GM19467 (cell line): ENCODE results near the gene TNS1.

Experiments
- ATAC-seq: cut with Tn5 transposase; IDR thresholded peaks from one replicate; pipeline ENCODE4 v1.9.1; 2021; ENCODE audit warnings: mild to moderate bottlenecking, moderate library complexity; ENCODE audit not compliant: unreplicated experiment

The TNS1 gene

DNA sequence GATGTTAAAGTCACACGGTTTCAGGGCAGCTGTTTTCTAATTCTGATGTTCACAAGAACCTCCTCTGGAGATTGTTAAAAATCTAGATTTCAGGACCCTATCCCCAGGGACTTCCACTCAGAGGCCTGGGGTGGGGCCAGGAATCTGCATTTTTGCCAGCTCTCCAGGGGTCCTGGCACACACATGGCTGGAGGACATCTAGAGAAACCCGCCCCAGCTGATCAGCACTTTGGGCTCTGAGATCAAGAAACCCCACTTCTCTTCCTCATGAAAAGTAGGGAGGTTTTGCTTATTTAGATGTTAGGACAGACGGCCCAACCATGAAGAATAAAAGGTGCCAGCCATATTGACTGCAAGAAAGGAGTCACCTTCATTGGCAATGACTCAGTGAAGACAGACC is 148.8 kb downstream of the TNS1 start:
- ATAC-seq = no peak

DNA sequence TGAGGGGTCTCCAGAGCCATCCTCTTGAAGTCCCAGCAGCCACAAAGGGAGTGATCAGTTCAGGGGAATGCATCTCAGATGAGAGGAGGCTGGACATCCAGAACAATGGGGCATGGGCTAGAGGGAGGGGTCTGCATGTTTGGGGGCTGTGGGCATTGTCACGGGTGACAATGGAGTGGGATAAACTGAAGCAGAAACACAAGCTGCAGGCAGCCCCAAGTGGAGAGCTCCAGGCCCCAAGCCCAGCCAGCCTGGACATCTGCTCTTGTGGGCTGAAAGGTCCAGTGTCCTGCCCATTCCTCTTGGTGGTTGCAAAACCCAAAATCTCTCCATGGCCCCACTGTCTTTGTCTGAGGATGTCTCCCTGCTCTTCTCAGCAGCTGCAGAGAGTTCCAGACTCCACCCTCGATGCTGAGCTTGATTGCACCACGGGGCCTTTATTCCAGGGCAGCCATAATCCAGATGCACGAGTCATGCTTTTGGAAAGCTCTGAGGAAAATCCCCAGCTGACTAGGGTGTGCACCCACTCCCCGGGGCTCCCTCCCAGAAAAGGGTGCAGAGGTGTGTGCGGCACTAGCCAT is 149.4 kb downstream of the TNS1 start:
- no peak for ATAC-seq

DNA sequence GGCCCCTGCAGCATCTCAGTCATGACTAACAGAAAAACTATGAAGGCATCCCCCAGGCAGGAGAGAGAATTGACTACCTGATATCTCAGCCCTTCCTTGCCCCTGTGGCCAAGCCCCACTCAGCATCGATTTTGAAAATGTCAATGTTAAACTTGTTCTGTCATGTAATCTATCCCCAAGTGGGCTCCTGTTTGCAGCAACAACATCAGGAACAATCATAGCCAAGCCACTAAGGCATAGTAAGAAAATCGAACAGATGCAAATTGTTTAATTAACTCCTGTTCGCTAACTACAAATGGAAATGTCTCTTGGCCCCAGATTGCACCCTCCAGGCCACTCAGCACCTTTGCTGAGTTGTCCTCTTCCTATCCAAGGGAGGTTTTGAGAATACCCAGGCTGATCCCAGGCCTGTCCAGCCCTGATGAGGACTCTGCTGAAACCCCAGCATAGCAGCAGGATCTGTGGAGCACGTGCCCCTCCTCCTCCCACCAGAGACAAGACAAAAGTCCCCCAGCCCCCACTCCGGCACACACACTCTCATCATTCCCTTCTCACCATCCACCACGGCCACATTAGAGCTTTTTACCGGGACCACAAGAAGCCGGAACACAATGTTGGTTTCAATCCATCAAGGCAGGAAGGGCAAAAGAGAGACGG is 150.1 kb downstream of the TNS1 start:
- no peak for ATAC-seq

DNA sequence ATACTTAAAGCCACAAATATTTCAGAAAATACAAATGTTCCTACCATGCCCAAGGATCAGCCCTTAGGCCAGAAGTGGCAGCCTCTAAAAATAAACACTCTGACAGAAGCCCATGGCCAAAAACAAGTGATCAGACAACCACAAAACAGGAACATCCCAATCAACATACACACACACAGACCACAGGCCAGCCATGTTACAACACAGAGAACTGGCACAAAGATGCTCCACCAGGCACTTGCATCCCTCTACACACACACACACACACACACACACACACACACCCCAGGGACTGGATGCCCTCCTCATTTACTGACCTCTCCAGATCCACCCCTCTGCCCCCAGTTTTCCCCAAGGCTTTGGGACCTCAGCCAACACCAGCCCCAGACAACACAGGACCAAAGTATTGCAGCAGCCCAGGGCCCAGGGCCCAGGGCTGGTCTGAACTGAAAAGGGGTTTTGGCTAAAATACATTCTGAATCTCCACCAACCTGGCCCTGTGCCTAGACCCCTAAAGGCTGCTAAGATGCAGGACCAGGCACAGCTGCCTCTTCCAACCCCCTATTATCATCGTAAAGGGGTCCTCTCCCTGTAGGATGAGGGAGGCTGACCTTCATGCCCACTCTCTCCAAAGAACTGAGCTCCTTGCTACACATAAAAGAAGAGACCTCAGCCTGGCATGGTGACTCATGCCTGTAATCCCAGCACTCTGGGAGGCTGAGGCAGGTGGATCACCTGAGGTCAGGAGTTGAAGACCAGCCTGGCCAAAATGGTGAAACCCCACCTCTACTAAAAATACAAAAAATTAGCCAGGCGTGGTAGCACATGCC is 151.4 kb downstream of the TNS1 start:
- ATAC-seq = no peak

DNA sequence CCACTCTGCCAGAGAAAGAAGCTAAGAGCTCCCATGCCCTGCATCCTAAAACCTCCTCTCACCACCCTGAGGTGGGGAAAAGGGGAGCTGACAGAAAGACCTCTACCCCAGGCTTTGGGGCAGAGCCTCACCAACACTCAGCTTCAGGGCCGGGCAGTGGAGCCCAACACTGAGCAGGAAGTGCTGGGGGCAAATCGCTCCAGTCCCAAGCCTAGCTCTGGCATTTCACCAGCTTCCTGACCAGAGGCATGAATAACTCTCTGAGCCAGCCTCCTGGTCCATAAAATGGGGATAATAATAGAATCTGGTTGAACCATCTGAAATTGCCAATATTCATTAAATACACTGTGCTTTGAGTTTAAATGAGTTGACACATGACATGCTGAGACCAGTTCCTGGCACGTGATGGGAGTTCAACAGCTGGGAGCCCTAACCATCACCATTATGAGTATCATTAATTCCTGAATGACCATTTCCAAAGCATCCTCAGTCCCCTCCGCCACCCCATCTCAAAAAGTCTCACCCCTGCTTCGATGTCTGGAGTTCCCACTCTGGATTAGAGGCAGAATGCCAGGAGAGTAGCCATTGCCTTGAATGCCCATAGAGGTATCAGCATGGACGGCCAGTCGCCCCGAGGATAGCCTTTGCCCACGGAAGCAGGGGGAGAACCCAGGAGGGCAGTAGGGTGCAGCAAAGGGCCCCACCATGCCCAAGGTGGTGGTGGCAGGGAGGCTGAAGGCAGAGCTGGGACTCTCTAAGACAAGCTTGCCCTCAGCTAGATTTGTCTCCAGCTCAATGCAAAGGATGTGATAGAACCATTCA is 153.4 kb downstream of the TNS1 start:
- no peak for ATAC-seq

DNA sequence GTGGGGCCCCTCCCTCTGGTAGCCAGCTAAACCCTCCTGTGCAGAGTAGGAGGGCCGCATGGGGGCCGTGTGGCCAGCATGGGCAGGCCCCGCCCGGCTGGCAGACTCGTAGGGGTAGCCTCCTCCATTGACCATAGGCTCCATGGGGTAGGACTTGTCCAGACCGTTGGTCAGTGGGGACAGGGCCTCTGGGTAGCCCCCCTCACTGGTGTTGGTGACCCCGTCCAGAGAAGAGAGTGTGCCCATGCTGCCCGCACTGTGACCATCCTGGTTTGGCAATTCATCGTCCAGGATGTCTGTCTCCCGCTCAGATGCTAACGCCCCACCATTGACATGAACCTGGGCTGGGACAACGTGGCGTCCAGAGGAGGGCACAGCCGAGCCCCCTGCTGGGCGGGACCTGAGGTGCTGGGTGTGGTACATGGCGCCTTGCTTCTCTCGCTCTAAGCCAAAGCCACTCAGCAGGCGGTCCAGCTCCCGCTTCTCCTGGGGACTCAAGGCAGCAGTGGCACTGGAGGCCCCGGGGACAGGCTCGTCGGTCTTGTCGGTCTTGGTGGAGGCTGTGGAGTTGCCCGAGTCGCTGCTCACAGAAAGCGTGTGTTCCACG is 154.3 kb downstream of the TNS1 start:
- no peak for ATAC-seq

DNA sequence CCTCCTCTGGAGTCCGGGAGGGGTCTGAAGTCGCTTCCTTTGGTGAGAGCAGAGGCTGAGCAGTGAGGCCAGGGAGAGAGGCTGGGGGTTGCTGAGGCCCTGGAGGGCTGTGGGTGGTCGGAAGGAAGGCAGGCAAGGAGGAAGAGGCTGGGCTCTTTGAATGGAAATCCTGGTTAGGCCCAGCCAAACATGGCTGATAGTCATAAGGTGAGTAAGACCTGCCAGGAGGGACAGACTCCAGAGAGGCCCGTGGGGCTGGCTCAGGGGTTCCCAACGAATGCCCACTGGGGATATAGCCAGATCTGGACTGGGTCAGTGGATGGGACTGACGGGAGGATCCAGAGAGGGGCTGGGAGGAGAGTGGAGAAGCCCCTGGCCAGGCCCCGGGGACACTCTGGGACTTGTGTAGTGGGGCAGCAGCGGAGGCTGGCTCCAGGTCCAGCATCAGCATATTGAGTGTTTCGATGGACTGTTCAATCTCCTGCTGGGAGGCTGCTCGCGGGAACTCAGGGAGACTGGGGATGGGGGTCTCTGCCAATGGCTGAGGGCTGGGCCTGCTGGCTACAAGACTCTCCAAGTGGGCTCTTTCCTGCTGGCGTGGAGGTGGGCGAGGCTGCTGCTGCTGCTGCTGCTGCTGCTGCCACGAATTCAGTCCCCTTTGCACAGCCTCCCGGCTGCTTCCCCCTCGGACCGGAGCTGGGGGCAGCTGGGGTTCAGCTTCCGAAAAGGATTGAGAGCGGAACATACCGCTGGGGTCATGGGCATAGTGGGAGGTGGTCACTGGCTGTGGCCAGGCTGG is 155.0 kb downstream of the TNS1 start:
- ATAC-seq = no peak

DNA sequence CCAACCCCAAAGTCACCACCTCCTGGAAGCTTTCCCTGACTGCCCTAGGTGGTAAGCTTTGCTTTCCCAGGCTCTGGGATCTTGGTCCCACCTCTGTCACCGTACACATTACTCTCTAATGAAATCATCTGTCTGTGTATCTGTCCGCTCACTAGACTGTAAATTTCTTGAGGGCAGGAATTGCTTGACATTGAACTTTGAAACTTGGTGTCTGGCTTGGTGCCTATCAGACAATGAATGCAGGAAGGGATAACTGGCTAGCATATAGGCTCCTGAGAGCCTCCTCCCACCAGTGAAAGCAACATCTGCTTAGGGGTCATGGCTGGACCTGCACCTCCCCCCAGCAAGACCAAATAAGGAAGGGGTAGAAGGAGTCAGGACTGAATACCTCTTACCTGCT is 155.7 kb downstream of the TNS1 start:
- no peak for ATAC-seq

DNA sequence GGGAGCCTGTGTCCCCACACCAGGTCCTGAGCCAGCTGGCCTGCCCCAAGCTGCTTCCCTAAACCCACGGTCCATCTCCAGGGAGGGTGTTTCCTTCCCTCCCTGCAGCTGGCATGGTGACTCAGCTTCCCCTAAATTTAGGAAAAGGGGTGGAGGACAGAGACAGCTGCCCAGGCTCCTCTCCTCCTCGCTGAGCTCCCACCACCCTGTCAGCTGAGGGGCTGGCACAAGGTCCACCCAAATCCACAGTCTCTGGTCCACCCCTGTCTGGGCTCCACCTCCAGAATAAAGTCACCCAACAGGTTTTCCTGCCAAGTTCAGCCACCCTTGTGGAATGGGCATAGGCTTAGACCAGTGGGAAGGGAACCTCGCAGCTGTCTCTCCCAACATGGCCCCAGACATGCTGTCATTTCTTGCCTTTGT is 156.5 kb downstream of the TNS1 start:
- ATAC-seq = no peak

DNA sequence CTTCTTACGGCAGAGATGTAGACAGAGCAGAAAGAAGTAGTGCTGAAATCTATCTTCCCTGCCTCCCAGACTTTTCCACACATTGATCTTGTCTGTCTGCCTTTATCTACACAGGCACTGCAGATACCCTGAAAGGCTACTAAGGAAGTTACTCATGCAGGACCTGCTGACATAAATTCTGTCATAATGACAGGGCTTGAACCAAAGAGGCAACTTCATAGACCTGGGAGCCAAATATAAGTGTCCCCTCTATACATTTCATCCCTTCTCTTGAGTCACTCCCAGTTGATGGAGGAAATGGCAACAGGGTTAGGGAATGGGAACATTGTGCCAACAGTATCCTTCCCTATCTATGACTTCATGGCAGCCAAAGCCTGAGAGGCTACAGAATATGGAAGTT is 157.5 kb downstream of the TNS1 start:
- no peak for ATAC-seq

DNA sequence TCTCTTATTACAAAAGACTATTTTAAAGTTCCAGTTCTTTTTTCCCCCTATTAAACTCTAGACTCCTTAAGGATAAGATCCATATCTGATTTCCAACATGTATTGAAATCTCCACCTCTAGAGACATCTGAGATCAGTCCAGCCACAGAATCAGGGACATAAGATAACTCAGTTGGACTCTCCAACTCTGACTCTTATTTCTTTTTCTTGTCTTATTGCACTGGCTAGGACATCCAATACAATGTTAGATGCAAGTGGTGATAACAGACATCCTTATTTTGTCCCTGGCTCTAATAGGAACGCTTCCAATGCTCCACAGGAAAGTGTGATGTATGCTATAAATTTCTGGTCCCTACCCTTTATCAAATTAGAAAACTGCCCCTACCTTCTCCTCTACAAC is 158.1 kb downstream of the TNS1 start:
- ATAC-seq = no peak

DNA sequence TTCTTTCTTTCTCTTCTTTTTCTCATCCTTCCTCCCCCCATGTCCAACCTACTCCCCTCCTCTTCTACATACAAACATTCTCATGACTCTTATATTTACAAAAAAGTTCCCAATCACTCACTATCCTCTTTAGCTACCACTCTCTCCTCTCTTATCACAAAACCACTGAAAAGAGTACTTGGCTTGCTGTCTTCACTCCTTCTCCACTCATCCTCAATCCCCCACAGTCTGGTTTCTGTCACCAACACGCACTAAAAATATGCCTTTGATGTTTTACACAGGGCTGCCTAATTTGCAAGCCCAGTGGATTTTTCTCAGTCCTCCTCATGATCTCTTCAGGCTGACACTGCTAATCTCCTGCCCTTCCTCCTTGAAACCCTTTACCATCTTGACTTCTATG is 159.5 kb downstream of the TNS1 start:
- no peak for ATAC-seq

DNA sequence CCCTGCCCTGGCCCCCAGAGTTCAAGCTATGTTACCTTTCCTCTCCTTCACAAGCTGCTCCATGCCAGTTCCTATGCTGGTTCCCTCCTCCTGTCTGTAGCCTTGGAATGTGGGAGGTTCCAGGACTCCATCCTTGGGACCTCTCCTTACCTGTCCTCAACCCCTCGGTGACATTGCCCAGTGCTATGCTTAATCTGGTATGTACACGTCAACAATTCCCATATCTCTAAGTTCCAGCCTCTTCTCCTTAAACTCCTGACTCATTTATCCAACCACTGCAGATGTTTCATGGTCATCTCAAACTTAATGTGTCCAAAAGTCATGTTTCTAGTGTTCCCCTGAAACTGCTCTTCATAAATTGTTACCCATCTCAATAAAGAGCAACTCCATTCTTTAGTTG is 160.8 kb downstream of the TNS1 start:
- no peak for ATAC-seq

DNA sequence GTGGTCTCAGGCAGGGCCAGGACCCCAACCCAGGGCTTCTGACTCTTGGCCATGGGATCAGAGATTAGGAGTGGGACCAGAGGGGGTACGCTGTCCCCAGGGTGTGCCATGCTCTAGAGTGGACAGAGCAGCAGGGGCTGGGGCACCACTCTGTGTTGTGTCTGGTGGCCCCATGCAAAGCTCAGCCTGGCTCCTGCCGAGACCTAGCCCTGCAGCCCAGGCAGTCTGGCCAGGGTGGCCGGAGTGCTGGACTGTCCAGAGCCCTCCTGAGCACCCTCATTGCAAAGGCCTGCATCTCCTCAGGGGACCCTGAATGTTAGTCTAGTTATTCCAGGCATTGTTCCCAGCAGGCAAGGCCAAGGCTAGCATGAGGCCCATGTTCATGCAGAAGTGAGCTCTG is 162.3 kb downstream of the TNS1 start:
- ATAC-seq = no peak

DNA sequence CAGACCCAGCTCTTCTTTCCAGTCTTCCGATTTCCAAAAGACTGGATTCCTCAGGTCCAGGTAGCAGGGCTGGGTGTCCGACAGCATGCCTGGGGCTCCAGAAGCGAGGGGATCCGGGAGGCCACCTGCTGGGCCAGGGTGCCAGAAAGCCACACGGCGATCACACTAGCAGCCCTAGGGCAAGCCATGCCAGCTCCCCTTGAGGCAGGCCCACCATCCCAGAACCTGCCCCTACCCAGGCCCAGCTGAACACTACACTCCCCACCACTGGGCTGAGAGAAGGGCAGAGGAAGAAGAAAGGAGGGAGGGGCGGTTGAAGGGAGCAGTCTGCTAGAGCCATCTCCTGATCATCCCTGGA is 163.1 kb downstream of the TNS1 start:
- no peak for ATAC-seq

DNA sequence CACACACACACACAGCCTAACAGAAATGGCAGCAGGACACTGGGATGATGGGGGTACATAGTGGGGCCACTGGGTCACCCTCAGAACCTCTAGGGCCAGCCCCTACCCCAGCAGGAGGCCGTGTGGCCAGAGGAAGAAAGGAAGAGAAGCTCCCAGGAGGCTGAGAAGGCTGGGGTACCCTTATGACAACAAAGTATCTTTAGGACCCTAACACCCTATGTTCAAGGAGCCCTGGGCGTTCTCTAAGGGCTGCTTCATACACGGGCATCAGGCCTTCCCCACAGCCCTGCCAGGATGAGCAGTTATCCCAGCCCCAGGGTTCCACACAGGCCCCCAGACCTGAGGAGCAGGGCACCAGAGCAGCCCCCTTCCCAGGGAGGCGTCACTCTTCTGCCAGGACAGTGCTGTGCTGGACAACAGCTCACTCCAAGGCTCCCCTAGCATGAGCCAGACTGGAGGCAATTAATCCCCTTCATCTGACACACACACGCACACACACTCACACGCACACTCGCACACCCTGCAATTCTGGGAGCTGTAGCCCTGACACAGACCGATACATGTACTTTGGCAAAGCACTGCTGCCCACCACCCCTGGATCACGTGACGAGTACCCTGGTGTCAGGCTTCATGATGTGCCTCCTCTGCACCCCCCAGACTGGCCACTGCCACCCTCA is 163.6 kb downstream of the TNS1 start:
- ATAC-seq = no peak

DNA sequence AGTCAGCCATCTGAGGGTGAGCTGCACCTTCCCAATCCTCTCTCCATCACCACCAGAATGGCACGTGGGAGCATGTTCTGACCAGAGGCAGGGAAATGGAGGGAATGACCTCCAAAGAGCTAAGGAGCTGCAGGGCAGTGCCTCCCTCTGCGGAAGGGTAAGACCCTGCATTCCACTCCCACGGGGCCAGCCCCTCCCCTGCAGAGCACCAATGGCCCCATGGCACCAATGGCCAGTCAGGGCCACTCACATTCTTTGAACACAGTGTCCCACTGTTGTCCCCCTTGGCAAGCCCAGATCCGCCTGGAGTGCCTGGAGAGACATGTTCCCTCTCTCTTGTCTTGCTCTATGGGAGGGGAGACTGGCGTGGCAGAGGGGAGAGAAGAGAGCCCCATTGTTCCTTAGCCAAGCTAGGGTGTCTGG is 164.4 kb downstream of the TNS1 start:
- ATAC-seq = no peak

DNA sequence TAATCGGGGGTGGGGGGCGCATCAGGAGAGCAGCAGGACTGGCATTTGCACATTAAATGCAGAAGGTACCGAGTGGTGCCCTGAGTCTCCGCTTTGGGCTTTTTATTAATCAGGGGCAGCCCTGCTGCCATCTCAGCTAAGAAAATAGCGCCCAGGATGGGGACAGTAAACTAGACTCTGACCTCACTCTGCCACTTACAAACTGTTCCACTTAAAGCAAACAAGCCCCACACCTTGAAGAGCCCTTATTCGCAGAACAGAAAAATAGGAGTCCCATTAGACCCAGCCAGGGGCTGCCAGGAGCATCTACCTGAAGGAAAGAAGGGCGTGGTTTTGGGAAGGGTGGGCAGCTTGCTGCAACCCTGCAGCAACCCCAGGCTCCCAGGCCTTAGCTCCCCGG is 165.3 kb downstream of the TNS1 start:
- no peak for ATAC-seq

DNA sequence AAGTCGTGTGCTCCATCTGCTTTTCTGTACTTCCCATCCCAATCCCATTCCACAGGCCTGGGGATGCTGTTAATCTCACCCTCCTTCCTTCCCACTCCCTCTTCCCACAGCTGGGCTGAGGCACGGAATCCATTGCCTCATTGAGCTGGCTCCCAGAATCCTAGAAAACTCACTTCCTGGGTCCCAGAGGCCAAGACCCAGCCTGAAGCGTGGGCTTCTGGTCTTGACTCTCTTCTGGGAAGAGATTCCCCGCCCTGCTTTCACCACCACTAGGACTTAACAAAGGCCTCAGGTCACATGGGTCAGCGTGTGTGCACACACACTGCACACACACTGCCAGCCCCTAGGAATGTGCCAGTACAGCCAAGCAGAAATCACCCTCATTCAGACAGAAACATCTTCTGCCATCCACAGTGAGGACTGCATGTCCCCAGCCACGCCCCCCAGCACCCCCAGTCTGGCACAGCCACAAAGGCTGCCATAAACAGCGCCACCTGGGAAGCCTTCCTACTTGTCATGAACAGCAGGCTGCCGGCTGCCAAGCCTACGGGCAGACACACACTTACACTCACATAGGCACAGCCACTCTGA is 165.8 kb downstream of the TNS1 start:
- ATAC-seq = no peak
